ENCODE measurements around the gene MXRA8. TPM values are rescaled to one million over a fixed set of nuclear protein-coding genes. Genes with fewer than 3 reads are reported as not detected.
A peak's percentile ranks its signal among the peaks of the same experiment; 100 is the strongest.
"Not testable (repeated sequence)": the region's sequence is repeated elsewhere in the genome, so short reads cannot be mapped to it uniquely, and the experiment has no call there.

The MXRA8 gene
- 0.11 and 0.50 TPM in 2 replicates for total RNA-seq (2014; rRNA removed; shearing (Covaris generic))
- polyA plus RNA-seq (2015; cell fraction: cytosol; rRNA removed), result 2.2 and 2.3 TPM in 2 replicates
- 4.0 and 6.4 TPM in 2 replicates for polyA plus RNA-seq (2015; cell fraction: nucleus; rRNA removed)

- no peak for DNase-seq (ENCODE audit: low read depth)
Observed at GRCh38 chr1:1358433-1359271, at the start of gene MXRA8. MXRA8 (minus strand) TSS chr1:1358555; CDS start chr1:1358504, 51 bp downstream.

- DNase-seq (ENCODE audit: low read depth), result peak; percentile 45
Observed at GRCh38 chr1:1407636-1408318, 49.4 kb upstream of the MXRA8 start.

- DNase-seq (ENCODE audit: low read depth), result peak; percentile 86
Observed at GRCh38 chr1:1406821-1407635, 48.7 kb upstream of the MXRA8 start, which contains the start of gene MRPL20. MRPL20 (minus strand) TSS chr1:1407293; CDS start chr1:1407217, 76 bp downstream.

- DNase-seq (ENCODE audit: low read depth), result no peak
Observed at GRCh38 chr1:1406101-1406820, 47.9 kb upstream of the MXRA8 start.

- DNase-seq (ENCODE audit: low read depth), result no peak
Observed at GRCh38 chr1:1403653-1404052, 45.3 kb upstream of the MXRA8 start.

- DNase-seq (ENCODE audit: low read depth), result not testable (repeated sequence)
Observed at GRCh38 chr1:1402901-1403392, 44.6 kb upstream of the MXRA8 start.

- peak; percentile 85 for DNase-seq (ENCODE audit: low read depth)
Observed at GRCh38 chr1:1402072-1402900, 43.9 kb upstream of the MXRA8 start.

GRCh38 chr1:1401457-1402010 lies 43.2 kb upstream of the MXRA8 start:
- DNase-seq (ENCODE audit: low read depth), result no peak

- no peak for DNase-seq (ENCODE audit: low read depth)
Observed at GRCh38 chr1:1400576-1401456, 42.5 kb upstream of the MXRA8 start.

- no peak for DNase-seq (ENCODE audit: low read depth)
Observed at GRCh38 chr1:1399872-1400575, 41.7 kb upstream of the MXRA8 start.

- peak; percentile 98 for DNase-seq (ENCODE audit: low read depth)
Observed at GRCh38 chr1:1399187-1399871, 41.0 kb upstream of the MXRA8 start, which contains the start of gene CCNL2. CCNL2 (minus strand) TSS chr1:1399335; CDS start chr1:1399306, 29 bp downstream.

- no peak for DNase-seq (ENCODE audit: low read depth)
Observed at GRCh38 chr1:1398677-1399186, 40.4 kb upstream of the MXRA8 start.

GRCh38 chr1:1397839-1398523 lies 39.6 kb upstream of the MXRA8 start:
- DNase-seq (ENCODE audit: low read depth), result peak; percentile 49

- no peak for DNase-seq (ENCODE audit: low read depth)
Observed at GRCh38 chr1:1395166-1395565, 36.8 kb upstream of the MXRA8 start.

- DNase-seq (ENCODE audit: low read depth), result no peak
Observed at GRCh38 chr1:1394116-1394515, 35.8 kb upstream of the MXRA8 start.

- no peak for DNase-seq (ENCODE audit: low read depth)
Observed at GRCh38 chr1:1393428-1393827, 35.1 kb upstream of the MXRA8 start.
